DOHH2 (cell line): Measurements from ENCODE around the gene LASP1NB.

Experiments
- H3F3A ChIP-seq: fragments of 200-600 bp; sonication (generic), shearing (Covaris generic); 2 replicates; pipeline ENCODE4 v1.6.0; 2016; ENCODE audit warnings: antibody characterized with exemption, mild to moderate bottlenecking; ENCODE audit not compliant: control insufficient read depth, insufficient read depth
- H3K27ac ChIP-seq: fragments of 200-600 bp; sonication (generic); 2 replicates; pipeline ENCODE4 v1.5.1; 2014; ENCODE audit warnings: low read depth, mild to moderate bottlenecking, low read length, moderate library complexity
- H3K27me3 ChIP-seq: fragments of 200-600 bp; sonication (generic); 2 replicates; pipeline ENCODE4 v1.6.1; 2014; ENCODE audit warnings: mild to moderate bottlenecking, low read length, mixed read lengths; ENCODE audit not compliant: control insufficient read depth
- H3K36me3 ChIP-seq: fragments of 200-600 bp; sonication (generic); 2 replicates; pipeline ENCODE4 v1.6.1; 2014; ENCODE audit warnings: mild to moderate bottlenecking, low read length, moderate library complexity, mixed read lengths; ENCODE audit not compliant: control insufficient read depth
- H3K4me1 ChIP-seq: fragments of 200-600 bp; sonication (generic); 2 replicates; pipeline ENCODE4 v1.6.1; 2014; ENCODE audit warnings: mild to moderate bottlenecking, low read length, mixed read lengths; ENCODE audit not compliant: control insufficient read depth
- H3K4me2 ChIP-seq: fragments of 200-600 bp; sonication (generic); 2 replicates; pipeline ENCODE4 v1.6.0; 2014; ENCODE audit warnings: mild to moderate bottlenecking, low read length, moderate library complexity
- H3K4me3 ChIP-seq: fragments of 200-600 bp; sonication (generic); 2 replicates; pipeline ENCODE4 v1.5.1; 2014; ENCODE audit warnings: mild to moderate bottlenecking, low read length, mixed read lengths
- H3K79me2 ChIP-seq: fragments of 200-600 bp; sonication (generic); 2 replicates; pipeline ENCODE4 v1.6.1; 2014; ENCODE audit warnings: mild to moderate bottlenecking, low read length, mixed read lengths; ENCODE audit not compliant: control insufficient read depth
- H3K9me2 ChIP-seq: fragments of 200-600 bp; sonication (generic); replicated peaks from 2 replicates; pipeline ENCODE4 v1.6.1; 2014; ENCODE audit warnings: mild to moderate bottlenecking, low read length, mixed read lengths; ENCODE audit not compliant: control insufficient read depth
- H3K9me3 ChIP-seq: fragments of 200-600 bp; sonication (generic); 2 replicates; pipeline ENCODE4 v1.6.1; 2014; ENCODE audit warnings: antibody characterized with exemption, low read length, mixed read lengths; ENCODE audit not compliant: control insufficient read depth, insufficient read depth
- H4K20me1 ChIP-seq: fragments of 200-600 bp; sonication (generic); 2 replicates; pipeline ENCODE4 v1.6.0; 2014; ENCODE audit warnings: low read depth, mild to moderate bottlenecking, antibody characterized with exemption, low read length, moderate library complexity; ENCODE audit not compliant: control insufficient read depth, insufficient read depth
- CTCF ChIP-seq: fragments of 200-600 bp; sonication (generic); IDR thresholded peaks from one replicate; pipeline ENCODE4 v1.5.1; 2014; ENCODE audit warnings: antibody characterized with exemption, mild to moderate bottlenecking, low read depth, low read length; ENCODE audit not compliant: poor library complexity, severe bottlenecking
- EZH2phosphoT487 ChIP-seq: fragments of 200-600 bp; sonication (generic); IDR thresholded peaks from 2 replicates; pipeline ENCODE4 v1.6.1; 2017; ENCODE audit warnings: borderline replicate concordance, mild to moderate bottlenecking, antibody characterized with exemption, low read length, moderate library complexity, mixed read lengths

Gene LASP1NB

GRCh38 chr17:38898812-38899348 lies 26.5 kb upstream of the LASP1NB start:
- Histone ChIP-seq H3F3A (peaks cover 13% of the 10 kb centered on the region; the same call in 1 of the 2 replicates), H3K9me3 (no peaks in the 10 kb centered on the region), H3K36me3 (peaks cover 39% of the 10 kb centered on the region), H3K4me3 (peak overlapping the region; percentile 77), H3K27ac (peak overlapping the region; percentile 94), H3K27me3 (no peaks in the 10 kb centered on the region), H3K9me2 (no peaks in the 10 kb centered on the region), H4K20me1 (no peaks in the 10 kb centered on the region), H3K4me1 (peaks cover 53% of the 10 kb centered on the region), H3K4me2 (peak overlapping the region; percentile 100), H3K79me2 (peaks cover 8% of the 10 kb centered on the region; the same call in 1 of the 2 replicates)
- TF ChIP-seq CTCF (no peak), EZH2phosphoT487 (no peak)

GRCh38 chr17:38899421-38899820 lies 26.0 kb upstream of the LASP1NB start:
- no peaks in the 10 kb centered on the region for H3K9me2 ChIP-seq
- H3K4me2 ChIP-seq = peak overlapping the region; percentile 100
- H3K36me3 ChIP-seq = peaks cover 42% of the 10 kb centered on the region
- TF ChIP-seq EZH2phosphoT487 (no peak), CTCF (no peak)
- peak overlapping the region; percentile 94 for H3K27ac ChIP-seq
- H3F3A ChIP-seq = peaks cover 12% of the 10 kb centered on the region; the same call in 1 of the 2 replicates
- peaks cover 53% of the 10 kb centered on the region for H3K4me1 ChIP-seq
- no peaks in the 10 kb centered on the region for H3K27me3 ChIP-seq
- H4K20me1 ChIP-seq = no peaks in the 10 kb centered on the region
- H3K9me3 ChIP-seq = no peaks in the 10 kb centered on the region
- peaks cover 8% of the 10 kb centered on the region; the same call in 1 of the 2 replicates for H3K79me2 ChIP-seq
- H3K4me3 ChIP-seq = peak overlapping the region; percentile 77

- H4K20me1 ChIP-seq = no peaks in the 10 kb centered on the region
- peaks cover 23% of the 10 kb centered on the region for H3F3A ChIP-seq
- peaks cover 10% of the 10 kb centered on the region for H3K79me2 ChIP-seq
- no peak overlapping the region for H3K27ac ChIP-seq
- H3K4me2 ChIP-seq = no peak overlapping the region
- H3K27me3 ChIP-seq = no peaks in the 10 kb centered on the region
- peaks cover 66% of the 10 kb centered on the region for H3K4me1 ChIP-seq
- no peak for TF ChIP-seq EZH2phosphoT487
- no peak for TF ChIP-seq CTCF
- H3K4me3 ChIP-seq = no peak overlapping the region
- no peaks in the 10 kb centered on the region for H3K9me3 ChIP-seq
- H3K9me2 ChIP-seq = no peaks in the 10 kb centered on the region
- H3K36me3 ChIP-seq = peaks cover 49% of the 10 kb centered on the region
These were observed 24.3 kb upstream of the LASP1NB start for GRCh38 chr17:38900978-38901656.
